SK-N-MC (cell line): ENCODE measurements around the gene DGKH.

ENCODE experiments used
- EZH2 ChIP-seq: fragments of 200-600 bp; sonication (generic); IDR thresholded peaks from one replicate; pipeline ENCODE4 v1.6.1; 2017; ENCODE audit warnings: antibody characterized with exemption
- POLR2AphosphoS5 ChIP-seq: IDR thresholded peaks from 2 replicates; pipeline ENCODE4 v1.6.1; 2012; ENCODE audit warnings: mild to moderate bottlenecking, low read depth, low read length, borderline replicate concordance

GRCh38 chr13:42239644-42240043, 191.2 kb downstream of the DGKH start:
- TF ChIP-seq EZH2 (no peak), POLR2AphosphoS5 (no peak)
